ENCODE data around the gene KIFAP3. TPM values are rescaled to one million over a fixed set of nuclear protein-coding genes. Genes with fewer than 3 reads are reported as not detected.
"Not testable (repeated sequence)": the region's sequence is repeated elsewhere in the genome, so short reads cannot be mapped to it uniquely, and the experiment has no call there.

The KIFAP3 gene
- total RNA-seq, 1 donor from 2014 or later = 275 TPM

DNA sequence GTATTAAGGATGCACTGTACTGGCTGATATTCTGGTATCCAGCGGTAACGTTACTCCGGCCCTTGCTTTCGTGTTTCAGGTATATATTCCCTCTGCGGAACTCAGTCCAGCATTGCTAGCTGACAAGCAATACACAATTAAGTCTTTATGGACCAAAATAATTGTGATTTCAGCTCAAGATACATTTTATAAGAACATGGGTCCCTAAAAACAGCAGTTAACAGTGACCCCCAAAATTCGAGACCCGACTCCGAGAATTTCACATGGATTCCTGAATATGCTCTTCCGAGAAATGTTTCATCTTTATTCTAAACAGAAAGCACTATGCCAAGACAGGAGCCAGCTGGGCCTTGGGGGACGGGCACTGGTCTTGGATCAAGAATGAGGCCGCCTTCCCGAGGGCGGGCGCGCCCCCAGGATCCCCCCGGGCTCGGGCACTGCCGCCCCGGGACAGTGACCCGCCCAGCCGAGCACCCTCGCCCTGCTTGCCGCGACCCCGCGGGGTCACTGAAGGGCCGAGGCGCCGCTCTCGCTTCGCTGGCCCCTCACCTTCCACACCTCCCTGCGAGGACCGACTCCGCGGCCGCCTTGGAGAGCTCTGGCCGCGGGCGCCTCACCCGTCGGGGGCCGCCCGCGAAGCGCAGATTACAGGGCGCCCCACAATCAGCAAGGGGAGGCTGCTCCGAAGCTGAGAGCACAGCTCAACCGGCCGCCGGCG is 181.4 kb downstream of the KIFAP3 start:
- FAIRE-seq = no peak
- DNase-seq (ENCODE audit: low spot score in 2 of 2) = no peak

DNA sequence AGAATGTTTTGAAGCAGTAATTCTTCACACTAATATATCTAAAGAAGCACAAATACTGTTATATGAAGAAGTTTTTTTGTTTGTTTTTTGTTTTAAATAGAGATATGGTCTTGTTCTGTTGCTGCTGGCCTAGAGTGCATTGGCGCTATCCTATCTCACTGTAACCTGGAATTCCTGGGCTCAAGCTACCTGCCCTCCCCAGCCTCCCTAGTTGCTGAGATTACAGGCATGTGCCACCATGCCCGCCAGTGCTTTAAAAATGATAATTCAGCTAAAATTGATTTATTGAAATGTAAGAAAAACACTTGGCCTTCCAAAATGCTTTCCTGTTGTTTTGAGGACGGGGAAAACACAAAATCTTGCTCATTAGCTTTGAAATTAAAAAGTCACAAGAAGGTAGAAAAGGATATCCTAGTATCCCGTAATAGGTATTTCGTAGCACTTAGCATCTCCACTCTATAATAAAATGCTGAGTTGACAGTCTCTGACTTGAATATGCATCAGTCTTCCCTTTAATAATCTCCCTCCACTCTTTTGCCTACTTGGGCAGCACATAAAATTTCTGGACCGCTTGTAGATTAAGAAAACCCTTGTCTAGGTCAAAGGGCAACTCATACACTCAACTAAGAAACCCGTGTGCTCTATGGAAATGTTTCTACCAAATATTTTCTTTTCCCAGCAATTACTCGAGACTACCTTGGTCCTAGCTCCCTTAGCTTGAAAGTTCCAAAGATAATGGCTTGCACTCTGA is 182.1 kb downstream of the KIFAP3 start:
- DNase-seq (ENCODE audit: low spot score in 2 of 2) = no peak
- FAIRE-seq = no peak

- FAIRE-seq (no peak), DNase-seq (ENCODE audit: low spot score in 2 of 2) (no peak)
These were observed 183.0 kb downstream of the KIFAP3 start for GRCh38 chr1:169891539-169891885.

- DNase-seq (ENCODE audit: low spot score in 2 of 2) (no peak), FAIRE-seq (no peak)
These were observed 183.5 kb downstream of the KIFAP3 start for GRCh38 chr1:169890761-169891538.

GRCh38 chr1:169889871-169890270 is 184.6 kb downstream of the KIFAP3 start:
- FAIRE-seq (no peak), DNase-seq (ENCODE audit: low spot score in 2 of 2) (no peak)

DNA sequence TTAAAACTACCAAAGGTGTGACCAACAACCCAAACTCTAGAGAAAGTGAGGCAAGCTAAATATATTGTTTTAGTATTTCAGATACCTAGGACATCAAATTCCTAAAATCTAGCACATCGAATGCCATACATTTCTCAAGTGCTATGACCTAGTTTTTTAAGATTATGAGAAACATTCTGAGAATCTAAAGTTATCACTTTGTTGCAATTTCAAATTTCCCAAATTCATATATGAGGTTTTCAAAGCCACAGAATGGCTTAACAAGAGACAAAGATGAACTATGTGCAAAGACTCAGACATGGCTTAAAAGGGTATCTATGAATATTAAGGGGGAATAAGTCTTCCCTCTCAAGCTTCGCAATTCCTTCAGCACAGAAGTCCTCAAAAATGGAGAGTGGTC is 187.6 kb downstream of the KIFAP3 start:
- FAIRE-seq = no peak
- no peak for DNase-seq (ENCODE audit: low spot score in 2 of 2)

- DNase-seq (ENCODE audit: low spot score in 2 of 2) (no peak), FAIRE-seq (no peak)
These were observed 188.1 kb downstream of the KIFAP3 start for GRCh38 chr1:169886422-169886821.

GRCh38 chr1:169885207-169885606 is 189.3 kb downstream of the KIFAP3 start:
- no peak for FAIRE-seq
- DNase-seq (ENCODE audit: low spot score in 2 of 2) = no peak

- DNase-seq (ENCODE audit: low spot score in 2 of 2) = no peak
- no peak for FAIRE-seq
These were observed 189.9 kb downstream of the KIFAP3 start for GRCh38 chr1:169884634-169885033.

GRCh38 chr1:169882039-169882511 is 192.4 kb downstream of the KIFAP3 start:
- FAIRE-seq (no peak), DNase-seq (ENCODE audit: low spot score in 2 of 2) (no peak)

GRCh38 chr1:169879034-169879840 is 195.3 kb downstream of the KIFAP3 start:
- no peak for DNase-seq (ENCODE audit: low spot score in 2 of 2)
- no peak for FAIRE-seq

GRCh38 chr1:169878498-169878897 is 196.0 kb downstream of the KIFAP3 start:
- no peak for DNase-seq (ENCODE audit: low spot score in 2 of 2)
- FAIRE-seq = no peak

GRCh38 chr1:169877800-169878491 is 196.5 kb downstream of the KIFAP3 start:
- DNase-seq (ENCODE audit: low spot score in 2 of 2) = no peak
- no peak for FAIRE-seq

DNA sequence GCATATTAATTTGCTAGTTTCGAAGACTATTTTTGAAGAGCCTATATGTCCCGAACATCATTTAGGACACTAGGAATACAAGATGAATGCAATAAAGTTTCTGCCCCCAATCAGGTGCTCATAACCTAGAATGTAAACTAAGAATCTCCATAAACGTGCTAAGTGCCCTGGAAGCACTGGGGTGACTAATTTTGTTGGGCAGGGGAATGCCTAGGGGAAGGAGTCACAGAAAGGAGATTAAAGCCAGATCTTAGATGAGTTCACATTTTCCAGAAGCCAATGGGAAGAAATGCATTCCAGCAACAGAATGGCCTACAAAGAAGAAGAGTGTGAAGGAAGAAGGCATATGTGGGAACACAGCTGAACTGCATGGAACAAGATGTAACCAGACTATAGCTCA is 200.3 kb downstream of the KIFAP3 start:
- no peak for DNase-seq (ENCODE audit: low spot score in 2 of 2)
- no peak for FAIRE-seq

GRCh38 chr1:169873582-169874199 is 200.8 kb downstream of the KIFAP3 start:
- FAIRE-seq (no peak), DNase-seq (ENCODE audit: low spot score in 2 of 2) (no peak)

DNA sequence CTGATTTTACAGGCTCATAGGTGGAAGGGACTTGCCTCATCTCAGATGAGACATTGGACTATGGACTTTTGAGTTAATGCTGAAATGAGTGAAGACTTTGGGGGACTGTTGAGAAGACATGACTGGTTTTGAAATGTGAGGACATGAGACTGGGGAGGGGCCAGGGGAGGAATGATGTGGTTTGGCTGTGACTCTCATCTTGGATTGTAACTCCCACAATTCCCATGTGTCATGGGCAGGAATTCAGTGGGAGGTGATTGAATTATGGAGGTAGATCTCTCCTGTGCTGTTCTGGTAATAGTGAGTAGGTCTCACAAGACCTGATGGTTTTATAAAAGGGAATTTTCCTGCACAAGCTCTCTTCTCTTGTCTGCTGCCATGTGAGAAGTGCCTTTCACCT is 201.6 kb downstream of the KIFAP3 start:
- FAIRE-seq (no peak), DNase-seq (ENCODE audit: low spot score in 2 of 2) (no peak)

DNA sequence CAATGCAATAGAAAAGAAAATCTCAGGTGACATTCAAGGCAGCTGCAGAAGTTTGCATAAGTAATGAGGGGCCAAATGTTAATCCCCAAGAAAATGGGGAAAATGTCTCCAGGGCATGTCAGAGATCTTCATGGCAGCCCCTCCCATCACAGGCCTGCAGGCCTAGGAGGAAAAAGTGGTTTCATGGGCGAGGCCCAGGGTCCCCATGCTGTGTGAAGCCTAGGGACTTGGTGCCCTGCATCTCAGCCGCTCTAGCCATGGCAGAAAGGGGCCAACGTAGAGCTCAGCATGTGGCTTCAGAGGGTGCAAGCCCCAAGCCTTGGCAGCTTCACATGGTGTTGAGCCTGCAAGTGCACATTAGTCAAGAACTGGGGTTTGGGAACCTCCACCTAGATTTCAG is 202.5 kb downstream of the KIFAP3 start:
- FAIRE-seq; DNase-seq (ENCODE audit: low spot score in 2 of 2): not testable (repeated sequence)

Measured in frontal cortex (tissue), 4 donors.